DLD1 (cell line): Measurements from ENCODE around the gene NEU2.

ENCODE experiments used
- in situ Hi-C: cut with HindIII; loops from 2 replicates; pipeline ENCODE4 v1.10.0; 2017; ENCODE audit warnings: low sequenced_read_pairs

The NEU2 gene

DNA sequence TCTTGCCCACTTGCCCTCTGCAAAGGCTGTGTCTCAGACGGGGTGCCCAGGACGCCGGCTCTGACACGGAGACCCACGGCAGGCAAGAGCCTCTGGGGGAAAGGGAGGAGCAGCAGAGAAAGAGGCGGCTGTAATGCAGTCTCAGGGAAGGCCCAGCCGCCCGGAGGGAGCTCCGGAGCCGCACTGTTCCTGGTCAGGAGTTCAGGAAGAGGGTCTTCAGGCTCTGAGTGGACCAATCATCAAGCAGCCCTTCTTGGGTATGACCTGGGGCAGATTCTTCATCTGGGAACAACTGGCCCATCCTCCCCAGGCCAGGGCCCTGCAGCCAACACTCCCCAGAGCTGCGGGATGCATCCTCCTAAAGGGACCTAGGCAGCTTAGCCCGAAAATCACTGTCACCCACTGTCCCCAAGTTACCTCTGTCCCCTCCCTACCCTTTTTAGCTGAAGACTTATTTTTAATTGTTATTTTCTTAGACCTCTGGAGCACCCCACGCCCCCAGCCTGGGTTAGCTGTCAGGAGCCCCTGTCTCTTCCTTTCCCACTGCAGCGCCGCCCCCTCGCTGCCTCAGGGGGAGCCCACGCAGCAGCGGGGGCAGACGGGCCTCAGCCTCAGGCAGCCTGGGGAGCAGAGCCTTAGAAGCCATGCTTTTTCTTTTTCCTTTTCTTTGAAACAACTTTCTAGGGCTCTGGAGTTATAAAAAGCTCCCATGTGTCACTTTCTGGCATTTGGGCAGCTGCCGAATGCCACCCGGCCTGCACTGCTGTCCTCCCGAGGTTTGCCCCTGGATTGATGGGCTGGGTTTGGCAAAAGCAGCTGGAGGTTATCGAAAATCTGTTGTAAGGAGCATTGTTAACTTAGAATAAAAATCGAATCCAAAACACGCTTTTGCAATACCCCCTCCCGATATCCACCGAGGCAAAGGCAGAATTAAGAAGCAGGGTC, 644 bp upstream of the NEU2 start:
- in situ Hi-C loops = no loop called here

DNA sequence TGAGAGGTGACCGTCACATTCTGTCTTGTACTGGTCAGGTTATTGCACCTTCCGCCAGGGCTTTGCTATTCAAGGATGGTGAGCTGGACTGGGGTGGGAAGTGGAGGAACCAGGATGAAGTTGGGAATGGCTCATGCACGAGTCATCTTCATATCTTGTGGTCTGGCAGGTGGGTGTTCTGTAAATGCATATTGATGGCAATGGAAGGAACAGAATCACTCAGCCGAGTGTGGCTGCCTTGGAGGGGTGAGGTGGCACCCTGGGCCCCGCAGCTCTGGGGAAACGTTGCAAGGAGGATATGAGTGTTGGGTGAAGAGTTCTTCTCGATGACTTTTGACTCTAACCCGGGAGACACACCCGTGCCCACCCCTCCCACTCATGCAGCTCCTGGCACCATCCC, 1.2 kb downstream of the NEU2 start:
- in situ Hi-C loops = no loop called here

DNA sequence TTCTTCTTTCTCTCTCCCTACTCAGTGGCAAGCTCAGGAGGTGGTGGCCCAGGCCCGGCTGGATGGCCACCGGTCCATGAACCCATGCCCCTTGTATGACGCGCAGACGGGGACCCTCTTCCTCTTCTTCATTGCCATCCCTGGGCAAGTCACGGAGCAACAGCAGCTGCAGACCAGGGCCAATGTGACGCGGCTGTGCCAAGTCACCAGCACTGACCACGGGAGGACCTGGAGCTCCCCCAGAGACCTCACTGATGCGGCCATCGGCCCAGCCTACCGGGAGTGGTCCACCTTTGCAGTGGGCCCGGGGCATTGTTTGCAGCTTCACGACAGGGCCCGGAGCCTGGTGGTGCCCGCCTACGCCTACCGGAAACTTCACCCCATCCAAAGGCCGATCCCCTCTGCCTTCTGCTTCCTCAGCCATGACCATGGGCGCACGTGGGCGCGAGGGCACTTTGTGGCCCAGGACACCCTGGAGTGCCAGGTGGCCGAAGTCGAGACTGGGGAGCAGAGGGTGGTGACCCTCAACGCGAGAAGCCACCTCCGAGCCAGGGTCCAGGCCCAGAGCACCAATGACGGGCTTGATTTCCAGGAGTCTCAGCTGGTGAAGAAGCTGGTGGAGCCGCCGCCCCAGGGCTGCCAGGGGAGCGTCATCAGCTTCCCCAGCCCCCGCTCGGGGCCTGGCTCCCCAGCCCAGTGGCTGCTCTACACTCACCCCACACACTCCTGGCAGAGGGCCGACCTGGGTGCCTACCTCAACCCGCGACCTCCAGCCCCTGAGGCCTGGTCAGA, 1.8 kb downstream of the NEU2 start:
- in situ Hi-C loops = no loop called here

DNA sequence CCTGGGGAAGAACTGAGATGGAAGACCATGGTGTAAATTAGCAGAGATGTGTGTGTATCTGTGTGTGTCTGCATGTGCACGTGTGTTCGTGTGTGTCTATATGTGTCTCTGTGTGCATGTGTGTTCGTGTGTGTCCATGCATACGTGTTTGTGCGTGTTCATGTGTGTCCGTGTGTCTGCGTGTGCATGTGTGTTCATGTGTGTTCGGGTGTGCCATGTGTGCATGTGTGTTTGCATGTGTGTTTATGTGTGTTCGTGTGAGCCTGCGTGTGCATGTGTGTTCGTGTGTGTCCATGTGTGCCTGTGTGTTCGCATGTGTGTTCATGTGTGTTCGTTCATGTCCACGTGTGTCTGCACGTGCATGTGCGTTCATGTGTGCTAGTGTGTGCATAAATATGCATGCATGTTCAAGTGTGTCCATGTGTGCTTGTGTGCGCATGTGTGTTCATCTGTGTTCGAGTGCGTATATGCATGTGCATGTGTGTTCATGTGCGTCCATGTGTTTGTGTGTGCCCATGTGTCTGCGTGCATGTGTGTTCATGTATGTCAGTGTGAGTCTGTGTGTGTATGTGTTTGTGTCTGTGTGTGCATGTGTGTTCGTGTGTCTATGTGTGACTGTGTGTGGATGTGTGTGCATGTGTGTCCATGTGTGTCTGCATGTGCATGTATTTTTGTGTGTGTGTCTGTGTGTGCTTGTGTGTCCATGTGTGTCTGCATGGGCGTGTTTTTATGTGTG, 3.1 kb downstream of the NEU2 start:
- in situ Hi-C loops = no loop called here

DNA sequence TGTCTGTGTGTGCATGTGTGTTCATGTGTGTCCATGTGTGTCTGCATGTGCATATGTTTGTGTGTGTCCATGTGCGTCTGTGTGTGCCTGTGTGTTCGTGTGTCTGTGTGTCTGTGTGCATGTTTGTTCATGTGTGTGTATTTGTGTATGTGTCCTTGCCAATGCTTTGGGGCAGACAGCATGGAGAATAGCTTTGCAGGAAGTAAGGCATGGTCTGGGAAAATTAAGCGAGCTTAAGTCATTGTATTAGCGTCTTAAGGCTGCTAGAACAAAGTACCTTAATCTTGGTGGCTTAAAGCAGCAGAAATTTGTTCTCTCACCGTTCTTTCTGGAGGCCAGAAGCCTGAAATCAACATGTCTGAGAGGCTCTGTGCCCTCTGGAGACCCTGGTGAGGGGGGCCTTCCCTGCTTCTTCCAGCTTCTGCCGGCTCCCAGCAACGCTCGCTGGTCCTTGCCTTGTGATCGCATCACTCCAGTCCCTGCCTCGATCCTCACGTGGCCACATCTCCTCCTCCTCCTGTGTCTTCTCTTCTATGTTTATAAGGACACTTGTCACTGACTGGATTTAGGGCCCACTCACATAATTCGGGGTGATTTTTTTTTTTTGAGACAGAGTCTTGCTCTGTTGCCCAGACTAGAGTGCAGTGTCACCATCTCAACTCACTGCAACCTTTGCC, 3.8 kb downstream of the NEU2 start:
- in situ Hi-C loops = no loop called here

DNA sequence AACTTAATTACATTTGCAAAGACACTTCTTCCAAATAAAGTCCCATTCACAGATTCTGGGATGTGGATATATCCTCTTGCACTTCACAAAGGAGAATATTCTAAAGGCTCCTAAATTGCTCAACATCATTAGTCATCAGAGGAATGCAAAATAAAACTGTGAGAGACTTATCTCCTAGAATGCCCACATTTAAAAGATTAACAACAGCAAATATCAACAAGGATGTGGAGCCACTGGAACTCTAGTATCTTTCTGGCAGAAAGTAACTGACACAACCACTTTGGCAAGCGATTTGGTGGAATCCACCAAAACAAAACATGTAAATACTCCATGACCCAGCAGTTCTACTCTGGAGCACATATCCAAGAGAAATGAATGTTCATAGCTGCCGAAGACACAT, 4.6 kb downstream of the NEU2 start:
- in situ Hi-C loops = no loop called here

DNA sequence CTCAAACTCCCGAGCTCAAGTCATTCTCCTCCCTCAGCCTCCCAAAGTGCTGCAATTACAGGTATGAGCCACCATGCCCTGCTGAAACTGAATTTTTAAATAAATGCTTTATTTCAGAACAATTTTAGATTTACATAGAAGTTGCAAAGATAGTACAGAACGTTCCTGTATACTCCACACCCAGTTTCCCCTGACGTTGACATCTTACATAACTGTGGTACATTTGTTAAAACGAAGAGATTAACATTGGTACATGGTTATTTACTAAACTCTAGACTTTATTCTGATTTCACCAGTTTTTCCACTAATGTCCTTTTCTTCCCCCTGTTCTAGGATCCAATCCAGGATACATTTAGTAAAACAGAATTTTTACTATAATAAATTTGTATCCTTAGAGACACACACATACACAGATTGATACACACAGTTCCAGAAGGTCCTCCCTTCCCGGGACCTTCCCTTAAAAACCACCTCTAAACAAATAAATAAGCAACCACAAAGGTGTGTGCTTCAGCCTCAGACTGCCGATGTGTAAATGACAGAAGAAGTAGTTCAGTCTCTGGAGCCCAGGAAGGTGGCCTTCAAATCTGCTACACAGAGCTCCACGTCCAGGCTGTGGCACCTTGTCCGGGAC, 6.9 kb downstream of the NEU2 start:
- in situ Hi-C loops = no loop called here

DNA sequence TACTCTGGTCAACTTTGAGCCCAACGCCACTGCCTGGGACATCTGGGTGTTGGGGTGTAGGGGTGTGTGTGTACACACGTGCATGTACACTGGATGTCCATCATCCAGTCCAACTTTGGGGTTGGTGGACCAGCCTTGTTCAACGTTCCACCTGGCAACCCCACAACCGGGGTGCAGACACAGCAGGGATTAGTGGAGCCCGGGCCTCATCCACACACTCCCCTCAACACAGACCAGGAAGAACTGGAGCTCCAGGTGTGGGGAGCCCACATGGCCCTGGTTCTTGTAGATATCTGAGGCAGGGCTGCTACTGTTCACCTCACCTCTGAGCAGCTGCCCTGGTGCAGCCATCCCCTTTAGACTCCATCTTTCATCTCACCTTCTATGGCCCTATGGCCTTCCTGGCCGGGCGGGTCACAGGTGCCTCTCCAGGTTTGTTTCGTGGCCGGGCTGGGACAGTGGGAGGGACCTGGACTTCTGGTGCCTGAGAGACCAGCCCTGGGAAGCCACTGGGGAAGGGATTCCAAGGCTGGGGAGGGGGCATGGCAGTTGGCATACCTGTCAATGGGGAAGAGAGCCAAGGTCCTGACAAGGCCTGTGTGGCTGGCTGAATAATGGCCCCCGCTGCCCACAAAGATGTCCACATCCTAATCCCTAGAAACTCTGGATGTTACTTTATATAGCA, 7.5 kb downstream of the NEU2 start:
- in situ Hi-C loops = no loop called here

DNA sequence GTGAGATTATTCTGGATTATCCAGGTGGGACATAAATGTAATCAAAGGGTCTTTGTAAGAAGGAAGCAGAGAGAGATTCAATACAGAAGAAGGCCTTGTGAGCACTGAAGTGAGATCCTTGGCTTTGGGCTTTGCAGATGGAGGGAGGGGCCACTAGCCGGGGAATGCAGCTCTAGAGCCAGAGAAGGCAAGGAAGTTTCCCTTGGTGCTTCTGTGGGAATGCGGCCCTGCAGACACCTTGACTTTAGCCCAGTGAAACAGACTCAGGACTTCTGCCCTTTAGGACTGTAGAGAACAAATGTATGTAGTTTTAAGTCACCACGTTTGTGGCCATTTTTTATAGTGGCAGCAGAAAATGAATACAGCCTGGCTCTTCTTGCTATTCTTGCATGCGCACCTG, 8.1 kb downstream of the NEU2 start:
- in situ Hi-C loops = no loop called here

DNA sequence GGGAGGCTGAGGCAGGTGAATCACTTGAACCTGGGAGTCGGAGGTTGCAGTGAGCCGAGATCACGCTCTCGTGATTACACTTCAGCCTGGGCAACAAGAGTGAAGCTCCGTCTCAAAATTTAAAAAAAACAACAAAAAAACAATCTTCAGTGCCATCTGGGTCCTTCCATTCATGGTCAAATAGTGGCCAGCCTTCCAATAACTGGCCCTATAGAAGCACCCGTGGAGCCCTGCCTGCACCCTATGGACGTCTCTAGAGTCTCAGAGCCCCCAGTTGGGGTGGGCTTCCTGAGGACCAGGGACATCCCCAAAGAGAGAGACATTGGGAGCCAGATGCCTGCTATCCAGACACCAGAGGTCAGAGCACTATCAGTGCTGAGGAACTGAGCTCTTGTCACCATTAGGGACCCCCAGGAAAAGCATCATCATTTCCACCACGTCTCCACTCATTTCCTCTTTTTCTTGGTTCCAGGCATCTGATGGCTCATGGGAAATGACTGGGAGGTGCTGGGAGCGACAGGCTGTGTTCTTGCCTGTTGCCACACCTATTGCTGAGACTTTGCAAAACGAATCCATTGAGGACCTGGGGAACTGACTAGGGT, 9.4 kb downstream of the NEU2 start:
- in situ Hi-C loops = no loop called here

DNA sequence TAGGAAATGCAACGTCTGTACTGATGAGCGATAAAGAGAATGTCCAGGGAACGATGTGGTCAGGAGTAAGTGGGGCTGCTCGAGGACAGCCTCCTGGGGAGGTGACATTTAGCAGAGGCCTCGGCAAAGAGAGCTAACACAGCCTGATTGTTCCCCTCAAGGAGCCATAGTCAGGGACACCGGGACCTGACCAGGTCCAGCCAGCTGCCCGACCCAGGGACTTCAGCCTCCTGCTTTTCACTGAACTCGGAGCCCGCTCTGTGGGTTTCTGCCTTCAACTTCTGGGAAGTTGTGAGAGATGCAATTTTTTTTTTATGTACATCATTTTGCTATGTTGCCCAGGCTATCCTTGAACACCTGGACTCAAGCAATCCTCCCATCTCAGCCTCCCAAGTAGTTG, 10.1 kb downstream of the NEU2 start:
- in situ Hi-C loops = no loop called here

DNA sequence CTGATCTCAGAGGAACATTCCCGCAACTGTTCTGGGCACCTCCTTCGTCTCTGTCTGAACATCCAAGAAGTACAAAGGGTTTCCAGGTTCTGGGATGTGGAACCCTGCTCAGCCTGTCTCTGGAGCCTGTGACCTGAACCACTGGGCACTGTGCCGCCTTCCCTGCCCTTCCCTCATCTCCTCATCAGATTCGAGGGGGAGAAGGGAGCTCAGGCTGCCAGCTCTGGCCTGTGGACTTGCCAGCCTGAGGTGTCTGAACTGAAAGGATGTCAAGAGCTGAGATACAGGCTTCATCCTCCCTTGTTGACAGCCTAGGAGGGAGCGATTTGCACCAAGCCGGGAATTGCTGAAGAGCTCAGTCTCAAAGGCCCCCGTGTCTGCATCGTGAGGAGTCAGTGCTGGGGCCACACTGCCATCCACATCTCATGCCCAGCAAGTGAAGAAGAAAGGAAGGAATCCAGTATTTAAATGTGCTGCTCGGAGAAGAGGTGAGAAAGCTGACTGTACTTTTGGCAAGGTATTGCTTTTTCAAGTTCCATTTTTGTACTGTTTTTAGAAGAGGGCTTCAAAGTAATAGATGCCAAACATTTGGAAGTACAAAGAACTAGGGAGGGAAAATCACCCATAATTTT, 12.6 kb downstream of the NEU2 start:
- in situ Hi-C loops = no loop called here

DNA sequence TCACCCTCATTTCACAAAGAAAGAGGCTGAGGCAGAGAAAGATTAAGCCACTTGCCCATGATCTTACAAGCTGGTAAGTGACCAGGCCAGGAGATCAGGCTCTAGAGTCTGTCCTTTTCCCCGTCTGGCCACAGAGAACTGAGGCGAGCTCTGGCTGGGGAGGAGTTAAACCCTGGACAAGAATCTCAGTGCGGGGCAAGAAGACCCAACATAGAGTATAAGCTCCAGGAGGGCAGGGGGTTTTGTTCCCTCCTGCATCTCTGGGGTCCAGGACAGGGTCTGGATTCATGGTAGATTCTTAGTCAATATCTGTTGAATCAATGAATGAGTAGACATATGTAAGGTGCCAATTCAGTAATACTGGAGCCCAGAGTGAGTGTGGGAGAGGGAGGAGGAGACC, 14.7 kb downstream of the NEU2 start:
- in situ Hi-C loops = no loop called here

DNA sequence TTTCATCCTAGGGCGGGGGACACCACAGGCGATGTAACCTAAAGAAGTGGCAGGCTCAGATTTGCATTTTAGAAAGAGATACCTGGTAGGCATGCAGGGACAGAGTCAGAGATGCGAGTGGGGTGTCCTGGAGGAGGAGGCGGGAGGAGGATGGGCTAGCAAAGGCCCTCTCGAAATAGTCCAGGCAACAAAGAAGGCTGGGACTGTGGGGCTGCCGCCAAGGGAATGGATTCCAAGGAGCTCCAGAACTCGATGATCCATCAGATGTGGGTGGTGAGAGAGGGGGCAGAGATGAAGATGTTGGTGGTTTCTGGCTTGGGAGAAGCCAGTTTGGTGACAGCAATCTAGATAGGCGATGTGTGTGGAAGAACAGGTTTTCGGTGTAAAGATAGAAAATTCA, 15.2 kb downstream of the NEU2 start:
- in situ Hi-C loops = no loop called here

DNA sequence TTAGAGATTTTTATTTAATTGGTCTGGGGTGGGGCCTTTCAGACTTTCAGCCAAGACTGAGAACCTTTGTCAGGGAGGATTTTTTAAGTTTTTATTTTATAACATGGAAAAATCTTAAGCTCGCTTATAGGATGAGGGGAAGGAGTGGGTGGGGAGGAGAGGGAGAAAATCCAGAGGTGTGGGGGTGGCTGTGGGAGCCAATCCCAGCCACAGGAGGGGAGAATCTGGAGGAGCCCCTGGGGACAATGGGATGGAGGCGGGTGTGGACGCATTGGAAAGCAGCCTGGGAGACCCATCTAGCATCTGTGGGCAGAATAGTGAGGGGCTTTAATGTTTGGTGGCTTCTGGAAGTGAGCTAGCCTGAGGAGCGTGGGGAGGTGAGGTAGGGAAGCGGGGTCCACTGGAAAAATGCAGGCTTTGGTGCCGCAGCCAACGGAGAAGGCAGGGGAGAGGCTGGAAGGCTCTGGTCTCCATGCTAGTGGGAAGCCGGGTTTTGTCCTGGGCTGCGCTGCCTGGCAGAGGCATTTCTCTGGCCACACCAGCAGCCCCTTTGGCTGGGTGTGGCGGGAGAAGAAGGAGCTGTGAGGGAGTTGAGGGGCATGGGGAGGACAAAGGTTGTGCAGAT, 16.2 kb downstream of the NEU2 start:
- in situ Hi-C loops = no loop called here

DNA sequence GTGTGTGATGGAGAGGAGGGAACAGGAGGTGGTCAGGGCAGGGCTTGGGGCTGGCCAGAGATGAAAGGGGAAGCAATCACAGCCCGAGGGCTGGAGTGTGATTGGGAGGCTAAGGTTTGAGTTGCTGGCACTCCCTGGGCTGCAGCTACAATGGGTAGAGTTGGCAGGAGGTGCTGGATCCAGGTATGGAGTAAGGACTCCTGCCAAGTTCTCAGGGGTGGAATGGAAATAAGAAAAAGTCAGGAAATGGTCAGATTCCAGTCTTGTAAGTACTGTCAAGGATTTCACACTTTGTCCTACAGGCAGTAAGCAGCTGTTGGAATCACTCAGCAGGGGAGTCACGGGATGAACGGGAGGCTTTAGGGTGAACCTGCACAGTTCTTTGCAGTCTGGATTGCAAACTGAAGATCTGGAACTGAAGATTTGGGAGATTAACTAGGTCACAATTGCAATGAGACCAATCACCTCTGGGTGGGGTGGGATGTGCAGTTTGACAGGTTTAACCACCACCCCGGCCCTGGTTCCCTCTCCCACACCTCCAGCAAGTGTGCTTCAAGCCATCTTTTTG, 16.8 kb downstream of the NEU2 start:
- in situ Hi-C loops = no loop called here

DNA sequence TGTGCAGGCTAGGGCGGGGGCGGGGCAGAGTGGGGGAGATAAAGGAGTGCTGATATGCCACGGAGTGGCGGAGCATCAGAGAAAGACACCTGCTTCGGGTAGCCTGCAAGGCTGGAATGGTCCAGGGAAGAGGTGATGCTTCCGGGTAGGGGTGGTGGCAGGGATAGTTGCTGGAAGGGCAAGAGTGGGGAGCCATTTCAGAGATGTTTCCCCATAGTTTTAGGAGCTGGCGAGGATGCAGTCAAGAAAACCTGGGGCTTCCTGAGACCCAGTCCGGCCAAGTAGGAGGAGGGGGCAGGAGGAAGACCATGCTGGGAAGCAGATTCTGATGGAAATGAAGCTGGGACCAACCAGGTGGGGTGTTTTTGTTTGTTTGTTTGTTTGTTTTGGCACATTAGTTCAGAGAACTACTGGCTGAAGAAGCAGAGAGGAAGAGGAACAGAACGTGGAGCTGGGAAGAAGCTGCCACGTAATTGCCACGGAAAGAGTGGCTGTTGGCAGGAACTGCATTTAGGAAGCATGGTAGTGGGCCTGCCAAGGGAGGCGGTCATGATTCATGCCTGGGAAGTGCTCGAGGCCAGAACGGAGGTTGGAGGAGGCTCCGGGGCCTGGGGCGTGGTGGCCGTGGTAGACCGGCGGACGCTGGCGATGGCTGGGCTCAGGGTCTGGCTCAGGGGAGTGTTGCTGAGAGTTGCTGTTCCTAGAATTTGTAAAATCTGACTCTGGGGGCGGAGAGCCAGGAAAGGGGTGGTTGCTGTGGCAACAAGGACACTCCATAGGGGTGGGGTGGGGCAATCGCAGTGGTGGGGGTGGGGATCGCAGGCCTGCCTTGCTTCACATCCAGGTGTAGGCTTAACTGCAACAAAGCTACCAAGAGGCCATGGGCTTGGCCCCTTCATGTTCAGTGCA, 19.0 kb downstream of the NEU2 start:
- in situ Hi-C loops = no loop called here
